ENCODE results near the gene CPT1A.

The CPT1A gene

DNA sequence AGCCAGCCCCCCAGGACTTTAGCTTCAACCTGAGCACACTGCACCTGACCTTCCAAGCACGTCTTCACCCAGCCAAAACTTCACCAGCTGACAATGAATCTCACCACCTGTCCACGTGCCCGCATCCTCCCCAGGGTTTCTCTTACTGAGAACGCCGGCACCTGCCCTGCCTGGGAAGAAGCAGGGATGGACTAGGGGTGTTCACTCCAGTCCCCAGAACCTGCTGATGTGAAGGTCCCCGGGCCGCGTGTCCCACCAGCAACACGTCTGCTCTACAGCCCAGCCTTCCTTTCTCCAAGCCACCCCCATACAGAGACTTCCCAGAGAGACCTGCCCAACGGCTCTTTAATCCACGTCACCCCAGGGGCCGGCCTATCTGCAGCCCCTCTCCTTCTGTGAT, 12.8 kb downstream of the CPT1A start:
- no peak overlapping the region for H2AFZ ChIP-seq (ENCODE audit: low read depth)

GRCh38 chr11:68828155-68828931, 13.4 kb downstream of the CPT1A start:
- Histone ChIP-seq H2AFZ (ENCODE audit: low read depth) (no peak overlapping the region), H3K4me2 (no peak overlapping the region), H4K20me1 (ENCODE audit: insufficient read depth) (no peaks in the 10 kb centered on the region), H3K27ac (no peak overlapping the region), H3K9ac (no peak overlapping the region), H3K4me3 (IDR thresholded peaks at IDR 0.05; ENCODE audit: insufficient read depth, low read depth, low read length) (no peak overlapping the region), H3K36me3 (ENCODE audit: insufficient read depth) (no peaks in the 10 kb centered on the region), H3K79me2 (ENCODE audit: insufficient read depth, low read depth) (peaks cover 10% of the 10 kb centered on the region; the same call in 1 of the 2 replicates), H3K27me3 (ENCODE audit: insufficient read depth, low read depth) (no peaks in the 10 kb centered on the region), H3K4me1 (ENCODE audit: low read depth, poor library complexity, severe bottlenecking) (peaks cover 8% of the 10 kb centered on the region)
- no peak for TF ChIP-seq CTCF (conservative IDR thresholded peaks at IDR 0.05; ENCODE audit: low read depth, low read length)

More for the DNA sequence above, 12.8 kb downstream of the CPT1A start:
- Histone ChIP-seq H3K79me2 (ENCODE audit: insufficient read depth, low read depth) (peaks cover 10% of the 10 kb centered on the region; the same call in 1 of the 2 replicates), H3K27ac (no peak overlapping the region), H3K4me1 (ENCODE audit: low read depth, poor library complexity, severe bottlenecking) (peaks cover 8% of the 10 kb centered on the region), H3K9ac (no peak overlapping the region), H3K36me3 (ENCODE audit: insufficient read depth) (no peaks in the 10 kb centered on the region), H3K4me2 (no peak overlapping the region), H3K4me3 (IDR thresholded peaks at IDR 0.05; ENCODE audit: insufficient read depth, low read depth, low read length) (no peak overlapping the region), H3K27me3 (ENCODE audit: insufficient read depth, low read depth) (no peaks in the 10 kb centered on the region), H4K20me1 (ENCODE audit: insufficient read depth) (no peaks in the 10 kb centered on the region)
- no peak for TF ChIP-seq CTCF (conservative IDR thresholded peaks at IDR 0.05; ENCODE audit: low read depth, low read length)

DNA sequence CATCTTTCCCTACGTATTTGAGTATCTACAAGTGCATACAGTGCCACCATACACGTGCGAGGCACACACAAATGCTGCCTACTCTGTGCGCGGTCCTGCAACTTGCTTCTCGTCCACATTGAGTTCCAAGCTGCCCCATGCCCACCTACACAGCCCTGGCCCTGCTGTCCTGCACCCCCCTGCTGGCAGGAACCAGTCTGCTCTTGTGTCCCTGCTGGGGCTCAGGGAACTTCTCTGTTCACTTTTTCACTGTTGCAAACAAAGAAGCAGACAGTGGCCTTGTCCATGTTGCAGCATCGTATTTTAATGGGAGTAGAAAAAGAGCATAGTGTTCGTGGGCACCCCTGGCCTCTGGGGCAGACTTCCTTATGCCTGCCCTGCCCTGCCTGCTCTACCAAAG, 14.0 kb downstream of the CPT1A start:
- peaks cover 8% of the 10 kb centered on the region for H3K4me1 ChIP-seq (ENCODE audit: low read depth, poor library complexity, severe bottlenecking)
- H3K36me3 ChIP-seq (ENCODE audit: insufficient read depth): no peaks in the 10 kb centered on the region
- no peak overlapping the region for H2AFZ ChIP-seq (ENCODE audit: low read depth)
- H4K20me1 ChIP-seq (ENCODE audit: insufficient read depth): no peaks in the 10 kb centered on the region
- no peak overlapping the region for H3K4me2 ChIP-seq
- H3K4me3 ChIP-seq (IDR thresholded peaks at IDR 0.05; ENCODE audit: insufficient read depth, low read depth, low read length): no peak overlapping the region
- TF ChIP-seq CTCF (conservative IDR thresholded peaks at IDR 0.05; ENCODE audit: low read depth, low read length): no peak
- H3K9ac ChIP-seq: no peak overlapping the region
- no peak overlapping the region for H3K27ac ChIP-seq
- H3K79me2 ChIP-seq (ENCODE audit: insufficient read depth, low read depth): peaks cover 10% of the 10 kb centered on the region; the same call in 1 of the 2 replicates
- no peaks in the 10 kb centered on the region for H3K27me3 ChIP-seq (ENCODE audit: insufficient read depth, low read depth)

DNA sequence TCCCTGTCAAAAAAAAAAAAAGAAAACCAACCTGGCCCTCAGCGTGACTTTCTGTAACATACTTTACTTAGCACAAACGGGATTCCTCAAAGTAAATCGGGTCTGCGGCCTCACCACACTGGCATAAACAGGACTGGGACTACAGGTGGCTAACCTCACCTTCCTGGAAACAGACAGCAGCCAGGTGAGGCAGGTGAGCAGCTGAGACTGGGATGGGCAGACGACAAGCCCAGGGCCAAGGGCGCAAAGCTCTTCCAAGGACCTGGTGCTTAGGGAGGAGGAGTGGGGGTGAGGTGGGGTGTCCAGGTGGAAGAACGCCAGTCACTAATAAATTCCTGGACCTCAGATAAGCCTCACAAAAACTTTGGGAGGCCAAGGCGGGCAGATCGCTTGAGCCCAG, 15.0 kb downstream of the CPT1A start:
- Histone ChIP-seq H3K36me3 (ENCODE audit: insufficient read depth) (no peaks in the 10 kb centered on the region), H3K79me2 (ENCODE audit: insufficient read depth, low read depth) (peaks cover under 1% of the 10 kb centered on the region; the same call in 1 of the 2 replicates), H2AFZ (ENCODE audit: low read depth) (no peak overlapping the region), H3K27ac (no peak overlapping the region), H3K4me1 (ENCODE audit: low read depth, poor library complexity, severe bottlenecking) (peaks cover 8% of the 10 kb centered on the region), H3K27me3 (ENCODE audit: insufficient read depth, low read depth) (no peaks in the 10 kb centered on the region), H3K4me2 (no peak overlapping the region), H3K9ac (no peak overlapping the region), H4K20me1 (ENCODE audit: insufficient read depth) (no peaks in the 10 kb centered on the region), H3K4me3 (IDR thresholded peaks at IDR 0.05; ENCODE audit: insufficient read depth, low read depth, low read length) (no peak overlapping the region)
- no peak for TF ChIP-seq CTCF (conservative IDR thresholded peaks at IDR 0.05; ENCODE audit: low read depth, low read length)
